CD4-positive, alpha-beta T cell (primary cell): ENCODE data around the gene COX15. TPM values are rescaled to one million over a fixed set of nuclear protein-coding genes. Genes with fewer than 3 reads are reported as not detected.

Experiments used
- ATAC-seq: fragments of 200-7000 bp; cut with Tn5 transposase; one replicate; pipeline ENCODE4 v1.10.0; 2022; ENCODE audit warnings: mild to moderate bottlenecking; ENCODE audit not compliant: poor library complexity
- CTCF ChIA-PET: fragments of 350-600 bp; sonication (Branson Sonifier 250); formaldehyde crosslinking; loops from one replicate; lab custom pipeline; 2021; ENCODE audit warnings: antibody characterized with exemption, inconsistent platforms; lab: Charles Lee
- POLR2A ChIA-PET: fragments of 350-600 bp; sonication (Branson Sonifier 250); formaldehyde crosslinking; loops from one replicate; lab custom pipeline; 2021; ENCODE audit warnings: antibody characterized with exemption, inconsistent platforms; lab: Charles Lee
- DNase-seq, 14 experiments: peaks; one replicate each; pipeline ENCODE4 v3.0.0-alpha.2; 2013 to 2020; ENCODE audit warnings: mixed read lengths in 2 of 14
- H3K27ac ChIP-seq, 2 donors: one replicate each; pipeline versions ENCODE4 v1.5.1 to v1.7.0; 2013; ENCODE audit warnings: low read length in 2 of 2, low read depth in 1 of 2, mild to moderate bottlenecking in 1 of 2
- H3K27me3 ChIP-seq, 2 experiments: 1 replicate in 1 of 2; 2 replicates in 1 of 2; pipeline versions ENCODE4 v1.6.1 to v1.7.0; 2013; ENCODE audit warnings: low read length in 2 of 2, control low read depth in 1 of 2, mild to moderate bottlenecking in 1 of 2, moderate library complexity in 1 of 2; ENCODE audit not compliant: insufficient read depth in 2 of 2, control insufficient read depth in 1 of 2
- H3K36me3 ChIP-seq: one replicate; pipeline ENCODE4 v1.6.1; 2013; ENCODE audit warnings: low read length, control low read depth; ENCODE audit not compliant: insufficient read depth
- H3K4me1 ChIP-seq: one replicate; pipeline ENCODE4 v1.6.1; 2013; ENCODE audit warnings: low read length, control low read depth; ENCODE audit not compliant: insufficient read depth
- H3K4me3 ChIP-seq: one replicate; pipeline ENCODE4 v1.5.1; 2013; ENCODE audit warnings: mild to moderate bottlenecking, low read length, moderate library complexity
- H3K9me3 ChIP-seq, 2 experiments: 1 replicate in 1 of 2; 2 replicates in 1 of 2; pipeline versions ENCODE4 v1.6.1 to v1.7.0; 2013; ENCODE audit warnings: low read length in 2 of 2, mild to moderate bottlenecking in 2 of 2, control low read depth in 1 of 2, moderate library complexity in 1 of 2; ENCODE audit not compliant: control insufficient read depth in 1 of 2, insufficient read depth in 1 of 2
- H3K27ac Mint-ChIP-seq: one replicate; pipeline ENCODE4 v1.8.0; 2020; ENCODE audit warnings: mixed read lengths
- H3K27me3 Mint-ChIP-seq: one replicate; pipeline ENCODE4 v1.8.0; 2021; ENCODE audit warnings: mixed read lengths
- H3K36me3 Mint-ChIP-seq: one replicate; pipeline ENCODE4 v1.8.0; 2021; ENCODE audit warnings: low read depth, mixed read lengths
- H3K4me1 Mint-ChIP-seq: one replicate; pipeline ENCODE4 v1.8.0; 2021; ENCODE audit warnings: low read depth, mixed read lengths
- H3K4me3 Mint-ChIP-seq: one replicate; pipeline ENCODE4 v1.8.0; 2020; ENCODE audit warnings: mild to moderate bottlenecking, mixed read lengths
- H3K9me3 Mint-ChIP-seq: one replicate; pipeline ENCODE4 v1.8.0; 2020; ENCODE audit warnings: mixed read lengths
- intact Hi-C, 2 experiments: fragments of 100-400 bp; cut with DNase I in 1 of 2; cut with micrococcal nuclease in 1 of 2; formaldehyde crosslinking; loops; one replicate each; pipeline versions ENCODE4 v1.15.1 to v1.9.0; 2023 to 2025; cut with DNase I, micrococcal nuclease
- polyA plus RNA-seq, 2 donors: library from polyadenylated mRNA; unstranded; fragments of 120-200 nt; gene quantifications; one replicate each; pipeline ENCODE4 v1.2.1, GENCODE V29; 2013
- total RNA-seq, 174 experiments: library from RNA in 2 of 174; stranded (reverse) in 2 of 174; gene quantifications; one replicate each; pipeline ENCODE4 v1.2.3 and lab custom pipeline; 2021 to 2026
- TF ChIP-seq, protein P1 (sequence below): fragments of 200-600 bp; IDR thresholded peaks from one replicate; pipeline ENCODE4 v1.8.0; 2022; ENCODE audit warnings: antibody characterized with exemption, mild to moderate bottlenecking

Gene COX15
- total RNA-seq = 1 to 10 TPM; 7.7 to 7.9 TPM
- 24.9 TPM for polyA plus RNA-seq (2013, experiment 1 of 2)
- polyA plus RNA-seq (2013, experiment 2 of 2) = 25.2 TPM
- total RNA-seq (lab: John Stamatoyannopoulos, UW) = 7.1 to 40.8 (median 29.4) reads per million in 172 experiments

GRCh38 chr10:99732033-99732842 is at the start of gene COX15, which contains the start of gene CUTC:
Gene COX15, minus strand, starts transcription at chr10:99732127. Its CDS starts 78 bp downstream, at chr10:99732049.
Gene CUTC, plus strand, starts transcription at chr10:99732234. Its CDS starts 115 bp downstream, at chr10:99732349.
- Histone ChIP-seq H3K4me1 (peaks cover 26% of the 10 kb centered on the region), H3K27me3 (no peaks in the 10 kb centered on the region), H3K27ac (peak within 1 kb of the TSS; percentile 86 to 87), H3K36me3 (peaks cover 26% of the 10 kb centered on the region), H3K4me3 (peak within 1 kb of the TSS; percentile 82), H3K9me3 (no peaks in the 10 kb centered on the region)
- POLR2A ChIA-PET = interaction anchor here (0.9 to 2.9 kb wide), 16 partner anchors 9 to 1598 kb away, joined by 3 to 57 read pairs (median 6); partner anchors contain the start of genes BLOC1S2, DNMBP, ENTPD7 and GOT1
- TF ChIP-seq, protein P1, sequence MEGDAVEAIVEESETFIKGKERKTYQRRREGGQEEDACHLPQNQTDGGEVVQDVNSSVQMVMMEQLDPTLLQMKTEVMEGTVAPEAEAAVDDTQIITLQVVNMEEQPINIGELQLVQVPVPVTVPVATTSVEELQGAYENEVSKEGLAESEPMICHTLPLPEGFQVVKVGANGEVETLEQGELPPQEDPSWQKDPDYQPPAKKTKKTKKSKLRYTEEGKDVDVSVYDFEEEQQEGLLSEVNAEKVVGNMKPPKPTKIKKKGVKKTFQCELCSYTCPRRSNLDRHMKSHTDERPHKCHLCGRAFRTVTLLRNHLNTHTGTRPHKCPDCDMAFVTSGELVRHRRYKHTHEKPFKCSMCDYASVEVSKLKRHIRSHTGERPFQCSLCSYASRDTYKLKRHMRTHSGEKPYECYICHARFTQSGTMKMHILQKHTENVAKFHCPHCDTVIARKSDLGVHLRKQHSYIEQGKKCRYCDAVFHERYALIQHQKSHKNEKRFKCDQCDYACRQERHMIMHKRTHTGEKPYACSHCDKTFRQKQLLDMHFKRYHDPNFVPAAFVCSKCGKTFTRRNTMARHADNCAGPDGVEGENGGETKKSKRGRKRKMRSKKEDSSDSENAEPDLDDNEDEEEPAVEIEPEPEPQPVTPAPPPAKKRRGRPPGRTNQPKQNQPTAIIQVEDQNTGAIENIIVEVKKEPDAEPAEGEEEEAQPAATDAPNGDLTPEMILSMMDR = peak; percentile 6
- peak; percentile 89 to 98 (median 93) for DNase-seq
- Mint-ChIP-seq H3K4me3 (peak within 1 kb of the TSS; percentile 98), H3K36me3 (peaks cover 56% of the 10 kb centered on the region), H3K4me1 (peaks cover 48% of the 10 kb centered on the region), H3K9me3 (no peaks in the 10 kb centered on the region), H3K27ac (peak within 1 kb of the TSS; percentile 91), H3K27me3 (no peaks in the 10 kb centered on the region)
- CTCF ChIA-PET = interaction anchor here (1.0 to 2.5 kb wide), 5 partner anchors 9 to 296 kb away, joined by 3 to 7 read pairs (median 6); partner anchors contain the start of gene DNMBP
- ATAC-seq = peak; percentile 89
- intact Hi-C loops = loop anchor here (5.0 to 10.0 kb wide), 7 partner anchors 70 to 1600 kb away; partner anchors contain the start of genes ERLIN1 (in 1 of the 2), HPS1 (in 1 of the 2), R3HCC1L (in 1 of the 2) and SLC25A28 (in 1 of the 2)

GRCh38 chr10:99779335-99779734 is 47.4 kb upstream of the COX15 start:
- Mint-ChIP-seq H3K36me3 (no peaks in the 10 kb centered on the region), H3K4me3 (no peak overlapping the region), H3K27me3 (no peaks in the 10 kb centered on the region), H3K9me3 (peaks cover 3% of the 10 kb centered on the region), H3K27ac (no peak overlapping the region), H3K4me1 (no peaks in the 10 kb centered on the region)
- H3K4me1 ChIP-seq = no peaks in the 10 kb centered on the region
- no peaks in the 10 kb centered on the region for H3K27me3 ChIP-seq
- ChIA-PET CTCF (no interaction called here), POLR2A (no interaction called here)
- TF ChIP-seq, protein P1 = no peak
- ATAC-seq = no peak
- intact Hi-C loops = no loop called here
- no peaks in the 10 kb centered on the region for H3K36me3 ChIP-seq
- DNase-seq = no peak
- H3K4me3 ChIP-seq = no peak overlapping the region
- no peaks in the 10 kb centered on the region for H3K9me3 ChIP-seq
- H3K27ac ChIP-seq = no peak overlapping the region

GRCh38 chr10:99777918-99778714 is 46.2 kb upstream of the COX15 start:
- Mint-ChIP-seq H3K4me1 (no peaks in the 10 kb centered on the region), H3K9me3 (peaks cover 3% of the 10 kb centered on the region), H3K27me3 (no peaks in the 10 kb centered on the region), H3K27ac (no peak overlapping the region), H3K4me3 (no peak overlapping the region), H3K36me3 (no peaks in the 10 kb centered on the region)
- ChIA-PET POLR2A (no interaction called here), CTCF (no interaction called here)
- TF ChIP-seq, protein P1 = no peak
- Histone ChIP-seq H3K9me3 (no peaks in the 10 kb centered on the region), H3K27me3 (no peaks in the 10 kb centered on the region), H3K4me3 (no peak overlapping the region), H3K36me3 (no peaks in the 10 kb centered on the region), H3K27ac (no peak overlapping the region), H3K4me1 (no peaks in the 10 kb centered on the region)
- DNase-seq = no peak
- intact Hi-C loops = no loop called here
- ATAC-seq = no peak
